Measurements from ENCODE around the gene CEP57.

- TF ChIP-seq POLR2A (IDR thresholded peaks at IDR 0.05), result no peak
- TF ChIP-seq, protein P1, sequence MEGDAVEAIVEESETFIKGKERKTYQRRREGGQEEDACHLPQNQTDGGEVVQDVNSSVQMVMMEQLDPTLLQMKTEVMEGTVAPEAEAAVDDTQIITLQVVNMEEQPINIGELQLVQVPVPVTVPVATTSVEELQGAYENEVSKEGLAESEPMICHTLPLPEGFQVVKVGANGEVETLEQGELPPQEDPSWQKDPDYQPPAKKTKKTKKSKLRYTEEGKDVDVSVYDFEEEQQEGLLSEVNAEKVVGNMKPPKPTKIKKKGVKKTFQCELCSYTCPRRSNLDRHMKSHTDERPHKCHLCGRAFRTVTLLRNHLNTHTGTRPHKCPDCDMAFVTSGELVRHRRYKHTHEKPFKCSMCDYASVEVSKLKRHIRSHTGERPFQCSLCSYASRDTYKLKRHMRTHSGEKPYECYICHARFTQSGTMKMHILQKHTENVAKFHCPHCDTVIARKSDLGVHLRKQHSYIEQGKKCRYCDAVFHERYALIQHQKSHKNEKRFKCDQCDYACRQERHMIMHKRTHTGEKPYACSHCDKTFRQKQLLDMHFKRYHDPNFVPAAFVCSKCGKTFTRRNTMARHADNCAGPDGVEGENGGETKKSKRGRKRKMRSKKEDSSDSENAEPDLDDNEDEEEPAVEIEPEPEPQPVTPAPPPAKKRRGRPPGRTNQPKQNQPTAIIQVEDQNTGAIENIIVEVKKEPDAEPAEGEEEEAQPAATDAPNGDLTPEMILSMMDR (IDR thresholded peaks at IDR 0.05), result peak; percentile 32 to 45 (median 36)
Observed at GRCh38 chr11:95849087-95849825, 59.0 kb downstream of the CEP57 start.

Data from right lobe of liver (tissue), 4 donors.